HL-60 (cell line): Measurements from ENCODE around the gene ZFAND3.

Experiments used
- CTCF ChIP-seq: IDR thresholded peaks from one replicate; pipeline ENCODE4 v1.5.1; 2011; ENCODE audit warnings: low read length, control low read depth, inconsistent platforms; ENCODE audit not compliant: insufficient read depth
- GABPA ChIP-seq: IDR thresholded peaks from 2 replicates; pipeline ENCODE4 v1.6.1; 2012; ENCODE audit warnings: low read depth
- POLR2AphosphoS5 ChIP-seq: IDR thresholded peaks from 2 replicates; pipeline ENCODE4 v1.6.1; 2012; ENCODE audit warnings: low read depth
- REST ChIP-seq: IDR thresholded peaks from 2 replicates; pipeline ENCODE4 v1.6.1; 2012; ENCODE audit warnings: low read depth; ENCODE audit not compliant: insufficient replicate concordance
- SPI1 ChIP-seq: IDR thresholded peaks from 2 replicates; pipeline ENCODE4 v1.6.1; 2012; ENCODE audit warnings: low read depth, mild to moderate bottlenecking, borderline replicate concordance

GRCh38 chr6:37774028-37774680 is 45.4 kb upstream of the ZFAND3 start:
- TF ChIP-seq CTCF (no peak), POLR2AphosphoS5 (no peak), GABPA (no peak), REST (no peak), SPI1 (no peak)
